ENCODE measurements around the gene EXT2.

- TF ChIP-seq NBN (IDR thresholded peaks at IDR 0.05), result no peak
- TF ChIP-seq CTCF (IDR thresholded peaks at IDR 0.05 in 2 of 3, conservative IDR thresholded peaks at IDR 0.05 in 1 of 3; ENCODE audit: control insufficient read depth in 2 of 3, extremely low read depth in 1 of 3, insufficient read depth in 1 of 3, low read depth in 3 of 3, low read length in 3 of 3), result no peak
- no peak for TF ChIP-seq REST (IDR thresholded peaks at IDR 0.05; ENCODE audit: low read depth, low read length)
- no peak for TF ChIP-seq ZNF274 (IDR thresholded peaks at IDR 0.05; ENCODE audit: insufficient read depth, insufficient read length)
- TF ChIP-seq POLR2A (IDR thresholded peaks at IDR 0.05; ENCODE audit: low read depth, low read length), result no peak
- TF ChIP-seq PAX5 (IDR thresholded peaks at IDR 0.05; ENCODE audit: borderline replicate concordance, low read depth, low read length), result no peak
- TF ChIP-seq E4F1 (IDR thresholded peaks at IDR 0.05; ENCODE audit: borderline replicate concordance, partially characterized antibody), result no peak
- no peak for TF ChIP-seq USF2 (IDR thresholded peaks at IDR 0.05; ENCODE audit: borderline replicate concordance, low read depth, low read length)
- no peak for TF ChIP-seq SIN3A (IDR thresholded peaks at IDR 0.05; ENCODE audit: low read depth, low read length)
- TF ChIP-seq HCFC1 (IDR thresholded peaks at IDR 0.05; ENCODE audit: low read length), result no peak
- no peak for TF ChIP-seq POU2F2 (IDR thresholded peaks at IDR 0.05; ENCODE audit: borderline replicate concordance, low read depth, low read length)
- TF ChIP-seq RELA (IDR thresholded peaks at IDR 0.05; ENCODE audit: borderline replicate concordance, partially characterized antibody), result no peak
- TF ChIP-seq MYC (IDR thresholded peaks at IDR 0.05; ENCODE audit: insufficient read depth, insufficient read length, insufficient replicate concordance, low read length, severe bottlenecking), result no peak
Measured at GRCh38 chr11:44130751-44131150, 35.3 kb downstream of the EXT2 start.

Measured in GM12878 (cell line).